Measurements from ENCODE around the gene FANCI.

- TF ChIP-seq CTCF (IDR thresholded peaks at IDR 0.05) (peak in 1 of 3 experiments; percentile 34), POLR2A (IDR thresholded peaks at IDR 0.05) (no peak)
These were observed 113.0 kb downstream of the FANCI start for GRCh38 chr15:89356634-89357298.
